Measurements from ENCODE around the gene RFC4. TPM values are rescaled to one million over a fixed set of nuclear protein-coding genes. Genes with fewer than 3 reads are reported as not detected.

RFC4 gene
- total and polyA plus RNA-seq, 12 donors, result 5.8 to 18.8 (median 8.1) TPM

- 7 to 12% methylated on average over 26 of the region's 26 CpGs for WGBS, 2 donors
These were observed 34.0 kb downstream of the RFC4 start for GRCh38 chr3:186772281-186772694.

GRCh38 chr3:186760897-186761447 lies 45.3 kb downstream of the RFC4 start:
- intact Hi-C loops (cut with DNase I), result no loop called here

More at GRCh38 chr3:186772281-186772694, 34.0 kb downstream of the RFC4 start:
- peaks cover 0 to 17% (median 7%) of the 10 kb centered on the region in 9 donors for H3K4me1 ChIP-seq
- TF ChIP-seq CTCF (IDR thresholded peaks at IDR 0.05), result no peak
- DNase-seq (no peak), ATAC-seq (peak; percentile 20 to 58 (median 37))
- intact Hi-C loops (cut with DNase I), result no loop called here
- peak overlapping the region in 5 of 10 donors; percentile 6 to 87 (median 32) for H3K27ac ChIP-seq
- H3K9me3 ChIP-seq, result no peaks in the 10 kb centered on the region
- no peaks in the 10 kb centered on the region for H3K36me3 ChIP-seq
- no peaks in the 10 kb centered on the region for H3K27me3 ChIP-seq
- peak overlapping the region; percentile 32 to 70 (median 51) for H3K4me3 ChIP-seq

GRCh38 chr3:186760141-186760833 lies 46.0 kb downstream of the RFC4 start:
- peaks cover 0 to 7% (median 2%) of the 10 kb centered on the region in 7 donors for H3K27me3 ChIP-seq
- H3K9me3 ChIP-seq, result no peaks in the 10 kb centered on the region
- DNase-seq, result no peak
- no peaks in the 10 kb centered on the region for H3K4me1 ChIP-seq
- TF ChIP-seq CTCF (IDR thresholded peaks at IDR 0.05), result no peak
- H3K27ac ChIP-seq, result no peak overlapping the region
- no peak for ATAC-seq
- 94 to 97% methylated on average over 10 of the region's 10 CpGs for WGBS, 2 donors
- intact Hi-C loops (cut with DNase I), result no loop called here
- H3K4me3 ChIP-seq, result no peak overlapping the region
- no peaks in the 10 kb centered on the region for H3K36me3 ChIP-seq

More at GRCh38 chr3:186760897-186761447, 45.3 kb downstream of the RFC4 start:
- no peak overlapping the region for H3K4me3 ChIP-seq
- H3K36me3 ChIP-seq, result no peaks in the 10 kb centered on the region
- no peaks in the 10 kb centered on the region for H3K9me3 ChIP-seq
- H3K27ac ChIP-seq, result no peak overlapping the region
- DNase-seq (no peak), ATAC-seq (no peak)
- peaks cover 0 to 7% (median 2%) of the 10 kb centered on the region in 7 donors for H3K27me3 ChIP-seq
- TF ChIP-seq CTCF (IDR thresholded peaks at IDR 0.05), result no peak
- WGBS, 2 donors, result 91 to 96% methylated on average over 8 of the region's 8 CpGs
- H3K4me1 ChIP-seq, result no peaks in the 10 kb centered on the region

GRCh38 chr3:186759231-186759930 lies 46.9 kb downstream of the RFC4 start:
- Histone ChIP-seq H3K9me3 (no peaks in the 10 kb centered on the region), H3K27ac (no peak overlapping the region), H3K4me3 (no peak overlapping the region), H3K4me1 (no peaks in the 10 kb centered on the region), H3K27me3 (peaks cover 0 to 4% (median 0%) of the 10 kb centered on the region in 7 donors), H3K36me3 (no peaks in the 10 kb centered on the region)
- intact Hi-C loops (cut with DNase I), result loop anchor here in 2 of 10 donors (5.0 to 10.0 kb wide), 2 partner anchors 142 to 145 kb away; partner anchors contain the start of gene AHSG (in 1 of the 2)
- no peak for DNase-seq
- TF ChIP-seq CTCF (IDR thresholded peaks at IDR 0.05), result no peak
- ATAC-seq, result no peak
- WGBS, 2 donors, result 75 to 79% methylated on average over 11 of the region's 11 CpGs
